GM10847 (cell line): ENCODE results near the gene FAM9A.

Experiments used
- POLR2A ChIP-seq: IDR thresholded peaks from 2 replicates; pipeline ENCODE4 v1.6.1; 2011; ENCODE audit not compliant: insufficient read length; ENCODE audit errors: extremely low read depth

Gene FAM9A

GRCh38 chrX:8820910-8821527 is 19.8 kb upstream of the FAM9A start:
- TF ChIP-seq POLR2A = no peak

GRCh38 chrX:8815460-8816065 is 14.4 kb upstream of the FAM9A start:
- TF ChIP-seq POLR2A = no peak

GRCh38 chrX:8813036-8813435 is 11.9 kb upstream of the FAM9A start:
- no peak for TF ChIP-seq POLR2A

- no peak for TF ChIP-seq POLR2A
Measured at GRCh38 chrX:8811611-8812010, 10.4 kb upstream of the FAM9A start.

GRCh38 chrX:8808661-8809060 is 7.5 kb upstream of the FAM9A start:
- no peak for TF ChIP-seq POLR2A

- no peak for TF ChIP-seq POLR2A
Measured at GRCh38 chrX:8805974-8806373, 4.8 kb upstream of the FAM9A start.

GRCh38 chrX:8805046-8805445 is 3.9 kb upstream of the FAM9A start:
- no peak for TF ChIP-seq POLR2A

- TF ChIP-seq POLR2A = no peak
Measured at GRCh38 chrX:8803326-8803725, 2.1 kb upstream of the FAM9A start.

GRCh38 chrX:8784162-8784561 is 17.0 kb downstream of the FAM9A start:
- TF ChIP-seq POLR2A = no peak

GRCh38 chrX:8783714-8784098 is 17.5 kb downstream of the FAM9A start:
- no peak for TF ChIP-seq POLR2A

GRCh38 chrX:8783097-8783713 is 18.0 kb downstream of the FAM9A start:
- no peak for TF ChIP-seq POLR2A

GRCh38 chrX:8782595-8782994 is 18.6 kb downstream of the FAM9A start:
- no peak for TF ChIP-seq POLR2A

- no peak for TF ChIP-seq POLR2A
Measured at GRCh38 chrX:8773117-8773516, 28.1 kb downstream of the FAM9A start.

GRCh38 chrX:8760021-8760420 is 41.2 kb downstream of the FAM9A start:
- TF ChIP-seq POLR2A = no peak

GRCh38 chrX:8755813-8756212 is 45.4 kb downstream of the FAM9A start:
- no peak for TF ChIP-seq POLR2A

GRCh38 chrX:8755116-8755515 is 46.1 kb downstream of the FAM9A start:
- no peak for TF ChIP-seq POLR2A

GRCh38 chrX:8749697-8750096 is 51.5 kb downstream of the FAM9A start:
- no peak for TF ChIP-seq POLR2A
